Adrenal gland (tissue), 5 donors: Measurements from ENCODE around the gene NT5DC3.

Experiments
- POLR2A ChIP-seq, 2 donors: fragments of 450-650 bp; IDR thresholded peaks; one replicate each; pipeline ENCODE4 v1.6.1; 2017; ENCODE audit warnings: antibody characterized with exemption in 2 of 2, mild to moderate bottlenecking in 2 of 2, moderate library complexity in 1 of 2
- TF ChIP-seq, protein P1 (sequence below), 6 experiments: fragments of 450-650 bp in 4 of 6; fragments of 200-600 bp in 2 of 6; sonication (generic) in 1 of 6; IDR thresholded peaks; 1 replicate in 5 of 6; 2 replicates in 1 of 6; pipeline versions ENCODE4 v1.5.1 to v1.8.0; 2016 to 2021; ENCODE audit warnings: antibody characterized with exemption in 6 of 6, mild to moderate bottlenecking in 2 of 6, moderate library complexity in 1 of 6
- donor health status: DM: no; HTN: no; CAD: no.

DNA sequence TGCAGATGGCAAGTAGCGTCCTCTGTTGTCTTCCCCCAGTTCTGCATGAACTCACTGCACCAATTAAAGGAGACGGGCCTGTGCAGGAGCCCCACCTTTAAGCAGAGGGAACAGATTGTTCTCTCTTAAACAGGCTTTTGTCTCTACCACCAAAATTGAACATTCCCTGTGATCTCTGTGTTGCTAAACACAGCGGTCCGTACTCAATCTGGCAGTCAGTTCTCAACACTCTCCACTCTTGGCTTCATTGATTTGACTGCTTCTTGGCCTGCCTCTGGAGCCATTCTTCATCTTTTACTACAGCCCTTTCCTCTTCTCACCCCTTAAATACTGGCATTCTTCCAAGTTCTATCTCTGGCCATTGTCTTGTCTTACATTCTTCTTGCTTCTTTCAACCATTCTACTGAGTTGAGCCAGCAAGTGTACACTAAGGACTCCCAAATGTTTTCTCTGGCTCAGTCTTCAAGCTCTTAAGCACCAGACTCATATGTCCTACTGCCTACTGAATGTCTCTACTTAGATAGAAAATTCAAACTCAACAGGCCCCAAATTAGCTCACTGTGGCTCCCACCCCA, 8.0 kb upstream of the NT5DC3 start:
- TF ChIP-seq, protein P1, sequence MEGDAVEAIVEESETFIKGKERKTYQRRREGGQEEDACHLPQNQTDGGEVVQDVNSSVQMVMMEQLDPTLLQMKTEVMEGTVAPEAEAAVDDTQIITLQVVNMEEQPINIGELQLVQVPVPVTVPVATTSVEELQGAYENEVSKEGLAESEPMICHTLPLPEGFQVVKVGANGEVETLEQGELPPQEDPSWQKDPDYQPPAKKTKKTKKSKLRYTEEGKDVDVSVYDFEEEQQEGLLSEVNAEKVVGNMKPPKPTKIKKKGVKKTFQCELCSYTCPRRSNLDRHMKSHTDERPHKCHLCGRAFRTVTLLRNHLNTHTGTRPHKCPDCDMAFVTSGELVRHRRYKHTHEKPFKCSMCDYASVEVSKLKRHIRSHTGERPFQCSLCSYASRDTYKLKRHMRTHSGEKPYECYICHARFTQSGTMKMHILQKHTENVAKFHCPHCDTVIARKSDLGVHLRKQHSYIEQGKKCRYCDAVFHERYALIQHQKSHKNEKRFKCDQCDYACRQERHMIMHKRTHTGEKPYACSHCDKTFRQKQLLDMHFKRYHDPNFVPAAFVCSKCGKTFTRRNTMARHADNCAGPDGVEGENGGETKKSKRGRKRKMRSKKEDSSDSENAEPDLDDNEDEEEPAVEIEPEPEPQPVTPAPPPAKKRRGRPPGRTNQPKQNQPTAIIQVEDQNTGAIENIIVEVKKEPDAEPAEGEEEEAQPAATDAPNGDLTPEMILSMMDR (IDR thresholded peaks at IDR 0.05) = no peak
- TF ChIP-seq POLR2A (IDR thresholded peaks at IDR 0.05) = no peak
